Measurements from ENCODE around the gene DMTF1. TPM values are rescaled to one million over a fixed set of nuclear protein-coding genes. Genes with fewer than 3 reads are reported as not detected.

The DMTF1 gene
- total and polyA plus RNA-seq, 9 of the 15 experiments (the other 6 are each of a cell fraction or from before 2014, with no cell fraction given) = 25.7 to 208 (median 74.7) TPM

DNA sequence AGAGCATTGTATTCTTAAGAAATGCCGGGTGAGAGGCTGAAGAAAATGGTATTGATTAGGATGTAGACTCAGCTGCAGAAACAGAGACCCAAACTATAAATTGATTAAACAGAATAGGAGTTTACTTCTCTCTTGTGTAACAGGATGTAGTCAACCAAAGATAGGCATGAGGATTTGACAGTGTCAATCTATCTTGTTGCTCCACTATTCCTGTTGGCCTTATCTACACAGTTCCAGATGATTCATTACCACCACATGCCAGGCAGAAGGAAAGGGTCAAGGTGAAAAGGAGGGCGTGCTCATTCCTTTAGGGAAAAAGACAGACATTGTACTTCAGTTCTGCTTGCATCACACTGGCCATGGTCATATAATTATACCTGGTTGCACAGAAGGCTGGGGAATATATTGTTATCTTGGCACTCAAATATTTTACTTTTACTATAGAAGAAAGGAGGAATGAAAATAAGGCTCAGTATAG is 11.9 kb upstream of the DMTF1 start (continued):
- TF ChIP-seq POU5F1 (IDR thresholded peaks at IDR 0.05; ENCODE audit: borderline replicate concordance, low read depth, low read length, partially characterized antibody) (no peak), MTF1 (CRISPR knock-in tag; IDR thresholded peaks at IDR 0.05; ENCODE audit: borderline replicate concordance) (no peak), HOMEZ (CRISPR knock-in tag; IDR thresholded peaks at IDR 0.05) (0 out of 2 replicates have a peak, but pooled peaks have one; percentile 35), BRCA1 (IDR thresholded peaks at IDR 0.05) (no peak), BRCA1 (CRISPR knock-in tag; IDR thresholded peaks at IDR 0.05) (no peak), NFE2L1 (tag; IDR thresholded peaks at IDR 0.05; ENCODE audit: borderline replicate concordance, low read depth) (no peak), FOXA3 (CRISPR knock-in tag; conservative IDR thresholded peaks at IDR 0.05 in 1 of 2, IDR thresholded peaks at IDR 0.05 in 1 of 2) (peak in 1 of 2 experiments; percentile 80; a peak in 2 of 4 replicates), KAT2B (IDR thresholded peaks at IDR 0.05; ENCODE audit: low read depth, low read length) (no peak)
- TF ChIP-seq, protein P1, sequence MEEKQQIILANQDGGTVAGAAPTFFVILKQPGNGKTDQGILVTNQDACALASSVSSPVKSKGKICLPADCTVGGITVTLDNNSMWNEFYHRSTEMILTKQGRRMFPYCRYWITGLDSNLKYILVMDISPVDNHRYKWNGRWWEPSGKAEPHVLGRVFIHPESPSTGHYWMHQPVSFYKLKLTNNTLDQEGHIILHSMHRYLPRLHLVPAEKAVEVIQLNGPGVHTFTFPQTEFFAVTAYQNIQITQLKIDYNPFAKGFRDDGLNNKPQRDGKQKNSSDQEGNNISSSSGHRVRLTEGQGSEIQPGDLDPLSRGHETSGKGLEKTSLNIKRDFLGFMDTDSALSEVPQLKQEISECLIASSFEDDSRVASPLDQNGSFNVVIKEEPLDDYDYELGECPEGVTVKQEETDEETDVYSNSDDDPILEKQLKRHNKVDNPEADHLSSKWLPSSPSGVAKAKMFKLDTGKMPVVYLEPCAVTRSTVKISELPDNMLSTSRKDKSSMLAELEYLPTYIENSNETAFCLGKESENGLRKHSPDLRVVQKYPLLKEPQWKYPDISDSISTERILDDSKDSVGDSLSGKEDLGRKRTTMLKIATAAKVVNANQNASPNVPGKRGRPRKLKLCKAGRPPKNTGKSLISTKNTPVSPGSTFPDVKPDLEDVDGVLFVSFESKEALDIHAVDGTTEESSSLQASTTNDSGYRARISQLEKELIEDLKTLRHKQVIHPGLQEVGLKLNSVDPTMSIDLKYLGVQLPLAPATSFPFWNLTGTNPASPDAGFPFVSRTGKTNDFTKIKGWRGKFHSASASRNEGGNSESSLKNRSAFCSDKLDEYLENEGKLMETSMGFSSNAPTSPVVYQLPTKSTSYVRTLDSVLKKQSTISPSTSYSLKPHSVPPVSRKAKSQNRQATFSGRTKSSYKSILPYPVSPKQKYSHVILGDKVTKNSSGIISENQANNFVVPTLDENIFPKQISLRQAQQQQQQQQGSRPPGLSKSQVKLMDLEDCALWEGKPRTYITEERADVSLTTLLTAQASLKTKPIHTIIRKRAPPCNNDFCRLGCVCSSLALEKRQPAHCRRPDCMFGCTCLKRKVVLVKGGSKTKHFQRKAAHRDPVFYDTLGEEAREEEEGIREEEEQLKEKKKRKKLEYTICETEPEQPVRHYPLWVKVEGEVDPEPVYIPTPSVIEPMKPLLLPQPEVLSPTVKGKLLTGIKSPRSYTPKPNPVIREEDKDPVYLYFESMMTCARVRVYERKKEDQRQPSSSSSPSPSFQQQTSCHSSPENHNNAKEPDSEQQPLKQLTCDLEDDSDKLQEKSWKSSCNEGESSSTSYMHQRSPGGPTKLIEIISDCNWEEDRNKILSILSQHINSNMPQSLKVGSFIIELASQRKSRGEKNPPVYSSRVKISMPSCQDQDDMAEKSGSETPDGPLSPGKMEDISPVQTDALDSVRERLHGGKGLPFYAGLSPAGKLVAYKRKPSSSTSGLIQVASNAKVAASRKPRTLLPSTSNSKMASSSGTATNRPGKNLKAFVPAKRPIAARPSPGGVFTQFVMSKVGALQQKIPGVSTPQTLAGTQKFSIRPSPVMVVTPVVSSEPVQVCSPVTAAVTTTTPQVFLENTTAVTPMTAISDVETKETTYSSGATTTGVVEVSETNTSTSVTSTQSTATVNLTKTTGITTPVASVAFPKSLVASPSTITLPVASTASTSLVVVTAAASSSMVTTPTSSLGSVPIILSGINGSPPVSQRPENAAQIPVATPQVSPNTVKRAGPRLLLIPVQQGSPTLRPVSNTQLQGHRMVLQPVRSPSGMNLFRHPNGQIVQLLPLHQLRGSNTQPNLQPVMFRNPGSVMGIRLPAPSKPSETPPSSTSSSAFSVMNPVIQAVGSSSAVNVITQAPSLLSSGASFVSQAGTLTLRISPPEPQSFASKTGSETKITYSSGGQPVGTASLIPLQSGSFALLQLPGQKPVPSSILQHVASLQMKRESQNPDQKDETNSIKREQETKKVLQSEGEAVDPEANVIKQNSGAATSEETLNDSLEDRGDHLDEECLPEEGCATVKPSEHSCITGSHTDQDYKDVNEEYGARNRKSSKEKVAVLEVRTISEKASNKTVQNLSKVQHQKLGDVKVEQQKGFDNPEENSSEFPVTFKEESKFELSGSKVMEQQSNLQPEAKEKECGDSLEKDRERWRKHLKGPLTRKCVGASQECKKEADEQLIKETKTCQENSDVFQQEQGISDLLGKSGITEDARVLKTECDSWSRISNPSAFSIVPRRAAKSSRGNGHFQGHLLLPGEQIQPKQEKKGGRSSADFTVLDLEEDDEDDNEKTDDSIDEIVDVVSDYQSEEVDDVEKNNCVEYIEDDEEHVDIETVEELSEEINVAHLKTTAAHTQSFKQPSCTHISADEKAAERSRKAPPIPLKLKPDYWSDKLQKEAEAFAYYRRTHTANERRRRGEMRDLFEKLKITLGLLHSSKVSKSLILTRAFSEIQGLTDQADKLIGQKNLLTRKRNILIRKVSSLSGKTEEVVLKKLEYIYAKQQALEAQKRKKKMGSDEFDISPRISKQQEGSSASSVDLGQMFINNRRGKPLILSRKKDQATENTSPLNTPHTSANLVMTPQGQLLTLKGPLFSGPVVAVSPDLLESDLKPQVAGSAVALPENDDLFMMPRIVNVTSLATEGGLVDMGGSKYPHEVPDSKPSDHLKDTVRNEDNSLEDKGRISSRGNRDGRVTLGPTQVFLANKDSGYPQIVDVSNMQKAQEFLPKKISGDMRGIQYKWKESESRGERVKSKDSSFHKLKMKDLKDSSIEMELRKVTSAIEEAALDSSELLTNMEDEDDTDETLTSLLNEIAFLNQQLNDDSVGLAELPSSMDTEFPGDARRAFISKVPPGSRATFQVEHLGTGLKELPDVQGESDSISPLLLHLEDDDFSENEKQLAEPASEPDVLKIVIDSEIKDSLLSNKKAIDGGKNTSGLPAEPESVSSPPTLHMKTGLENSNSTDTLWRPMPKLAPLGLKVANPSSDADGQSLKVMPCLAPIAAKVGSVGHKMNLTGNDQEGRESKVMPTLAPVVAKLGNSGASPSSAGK (IDR thresholded peaks at IDR 0.05) = peak; percentile 91
- TF ChIP-seq, protein P2, sequence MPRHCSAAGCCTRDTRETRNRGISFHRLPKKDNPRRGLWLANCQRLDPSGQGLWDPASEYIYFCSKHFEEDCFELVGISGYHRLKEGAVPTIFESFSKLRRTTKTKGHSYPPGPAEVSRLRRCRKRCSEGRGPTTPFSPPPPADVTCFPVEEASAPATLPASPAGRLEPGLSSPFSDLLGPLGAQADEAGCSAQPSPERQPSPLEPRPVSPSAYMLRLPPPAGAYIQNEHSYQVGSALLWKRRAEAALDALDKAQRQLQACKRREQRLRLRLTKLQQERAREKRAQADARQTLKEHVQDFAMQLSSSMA (CRISPR knock-in tag; IDR thresholded peaks at IDR 0.05) = no peak
- TF ChIP-seq, protein P3, sequence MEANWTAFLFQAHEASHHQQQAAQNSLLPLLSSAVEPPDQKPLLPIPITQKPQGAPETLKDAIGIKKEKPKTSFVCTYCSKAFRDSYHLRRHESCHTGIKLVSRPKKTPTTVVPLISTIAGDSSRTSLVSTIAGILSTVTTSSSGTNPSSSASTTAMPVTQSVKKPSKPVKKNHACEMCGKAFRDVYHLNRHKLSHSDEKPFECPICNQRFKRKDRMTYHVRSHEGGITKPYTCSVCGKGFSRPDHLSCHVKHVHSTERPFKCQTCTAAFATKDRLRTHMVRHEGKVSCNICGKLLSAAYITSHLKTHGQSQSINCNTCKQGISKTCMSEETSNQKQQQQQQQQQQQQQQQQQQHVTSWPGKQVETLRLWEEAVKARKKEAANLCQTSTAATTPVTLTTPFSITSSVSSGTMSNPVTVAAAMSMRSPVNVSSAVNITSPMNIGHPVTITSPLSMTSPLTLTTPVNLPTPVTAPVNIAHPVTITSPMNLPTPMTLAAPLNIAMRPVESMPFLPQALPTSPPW (CRISPR knock-in tag; IDR thresholded peaks at IDR 0.05) = peak; percentile 72

Measured in K562 (cell line).